Astrocyte (in vitro differentiated cells and primary cell): ENCODE results near the gene PRSS37.

ENCODE experiments used
- CTCF ChIP-seq: IDR thresholded peaks from 2 replicates; pipeline ENCODE4 v1.5.1; 2011; ENCODE audit warnings: low read depth, mild to moderate bottlenecking, inconsistent platforms, low read length, moderate library complexity; ENCODE audit not compliant: insufficient read depth
- EZH2 ChIP-seq: IDR thresholded peaks from 2 replicates; pipeline ENCODE4 v1.6.1; 2012; ENCODE audit warnings: mild to moderate bottlenecking, low read length, inconsistent platforms; ENCODE audit not compliant: insufficient read depth

GRCh38 chr7:141837683-141838082 is 3.6 kb downstream of the PRSS37 start:
- TF ChIP-seq CTCF: no peak
- no peak for TF ChIP-seq EZH2
